Measurements from ENCODE around the gene AKT1.

AKT1 gene

DNA sequence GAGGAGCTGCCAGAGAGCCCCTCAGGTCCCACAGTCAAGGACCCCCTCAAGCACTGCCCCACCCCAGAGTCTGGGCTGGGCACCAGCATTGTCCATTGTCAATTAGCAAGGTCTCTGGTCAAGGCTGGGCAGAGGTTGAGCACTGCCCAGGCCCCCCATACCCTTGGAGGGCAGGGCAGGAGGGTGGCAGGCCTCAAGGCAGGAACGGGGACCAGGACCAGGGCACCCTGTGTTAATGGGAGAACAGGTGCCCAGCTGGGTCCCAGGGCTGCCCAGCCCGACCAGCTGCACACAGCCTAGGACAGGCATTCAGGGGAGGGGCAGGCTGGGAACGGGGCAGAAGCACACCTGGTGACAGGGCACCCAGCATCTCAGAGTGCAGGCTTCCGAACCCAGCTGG is 24.2 kb downstream of the AKT1 start:
- Histone ChIP-seq H3K9me3 (ENCODE audit: control insufficient read depth, insufficient read depth, low read length) (peaks cover 6% of the 10 kb centered on the region; the same call in 1 of the 2 replicates), H3K9ac (ENCODE audit: low read depth, low read length) (no peak overlapping the region), H3K36me3 (ENCODE audit: insufficient read depth, low read length) (peaks cover 3% of the 10 kb centered on the region), H3K4me1 (ENCODE audit: insufficient read depth, low read length) (peaks cover 5% of the 10 kb centered on the region; the same call in 1 of the 2 replicates)

DNA sequence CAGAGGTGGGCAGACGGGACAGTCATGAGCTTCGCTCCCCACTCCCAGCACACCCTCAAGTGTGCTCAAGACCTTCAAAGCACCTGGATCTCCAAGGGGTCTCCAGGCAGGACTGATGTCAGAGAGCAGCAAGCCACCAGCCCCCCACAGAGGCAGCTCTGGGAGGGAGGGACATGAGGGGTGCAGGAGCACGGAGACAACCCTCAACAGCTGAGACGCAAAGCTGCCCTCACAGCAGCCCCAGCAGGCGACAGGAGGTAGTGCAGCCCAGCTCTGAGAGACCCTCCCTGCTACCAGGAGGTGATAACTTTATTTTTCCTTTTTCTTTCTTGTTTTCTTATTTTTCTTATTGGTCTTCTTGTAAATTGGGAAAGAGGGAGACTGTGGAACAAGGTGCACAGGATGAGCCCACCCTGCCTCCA is 24.7 kb downstream of the AKT1 start:
- Histone ChIP-seq H3K36me3 (ENCODE audit: insufficient read depth, low read length) (peaks cover 3% of the 10 kb centered on the region), H3K9ac (ENCODE audit: low read depth, low read length) (no peak overlapping the region), H3K9me3 (ENCODE audit: control insufficient read depth, insufficient read depth, low read length) (peaks cover 6% of the 10 kb centered on the region; the same call in 1 of the 2 replicates), H3K4me1 (ENCODE audit: insufficient read depth, low read length) (peaks cover 5% of the 10 kb centered on the region; the same call in 1 of the 2 replicates)

DNA sequence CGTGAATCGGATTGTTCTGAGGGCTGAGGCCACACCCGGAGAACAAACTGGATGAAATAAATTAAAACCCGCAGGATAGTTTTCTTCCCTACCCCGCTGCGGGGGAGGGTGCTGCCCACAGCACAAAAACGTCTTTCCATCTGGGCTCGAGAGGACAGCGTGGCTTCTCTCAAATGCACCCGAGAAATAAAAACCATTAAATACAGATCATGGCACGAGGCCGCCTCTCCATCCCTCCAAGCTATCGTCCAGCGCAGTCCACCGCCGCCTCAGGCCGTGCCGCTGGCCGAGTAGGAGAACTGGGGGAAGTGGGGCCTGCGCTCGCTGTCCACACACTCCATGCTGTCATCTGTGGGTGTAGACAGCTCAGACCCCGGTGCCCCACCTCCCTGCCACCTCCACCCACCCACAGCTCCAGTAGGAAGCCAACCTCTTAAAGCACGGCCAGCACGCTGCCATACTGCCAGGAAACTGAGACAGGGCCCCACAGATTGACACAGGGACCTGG is 25.4 kb downstream of the AKT1 start:
- Histone ChIP-seq H3K9ac (ENCODE audit: low read depth, low read length) (no peak overlapping the region), H3K36me3 (ENCODE audit: insufficient read depth, low read length) (peaks cover 3% of the 10 kb centered on the region), H3K9me3 (ENCODE audit: control insufficient read depth, insufficient read depth, low read length) (peaks cover 6% of the 10 kb centered on the region; the same call in 1 of the 2 replicates), H3K4me1 (ENCODE audit: insufficient read depth, low read length) (peaks cover 5% of the 10 kb centered on the region; the same call in 1 of the 2 replicates)

DNA sequence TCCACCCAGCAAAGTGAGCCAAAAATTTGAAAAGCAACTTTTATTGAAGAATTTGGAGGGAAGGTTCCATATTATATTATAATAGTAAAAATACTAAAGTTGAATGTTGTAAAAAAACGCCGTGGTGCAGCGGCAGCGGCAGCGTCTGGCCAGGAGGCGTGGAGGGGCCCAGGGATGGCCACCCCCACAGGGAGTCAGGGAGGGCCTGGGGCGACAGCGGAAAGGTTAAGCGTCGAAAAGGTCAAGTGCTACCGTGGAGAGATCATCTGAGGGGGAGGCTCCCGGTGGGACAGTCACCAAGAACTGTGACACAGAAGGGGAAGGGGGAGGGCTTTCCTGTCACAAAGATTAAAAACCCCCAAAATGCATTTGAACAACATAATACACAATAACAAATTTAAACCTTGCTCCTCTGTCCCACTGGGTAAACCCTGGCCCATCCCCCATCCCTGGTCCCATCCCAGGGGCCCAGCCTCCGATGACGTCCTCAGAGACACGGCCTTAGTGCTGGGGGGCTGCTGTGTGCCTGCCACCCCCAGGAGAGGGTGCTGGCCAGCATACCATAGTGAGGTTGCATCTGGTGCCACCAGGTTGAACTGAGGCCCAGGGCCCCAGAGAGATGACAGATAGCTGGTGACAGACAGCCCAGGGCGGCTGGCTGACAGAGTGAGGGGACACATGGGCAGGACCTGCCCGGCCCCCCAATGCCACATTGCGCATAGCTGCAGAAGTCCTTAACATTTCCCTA is 26.1 kb downstream of the AKT1 start:
- no peak overlapping the region for H3K9ac ChIP-seq (ENCODE audit: low read depth, low read length)
- H3K9me3 ChIP-seq (ENCODE audit: control insufficient read depth, insufficient read depth, low read length), result peaks cover 6% of the 10 kb centered on the region; the same call in 1 of the 2 replicates
- H3K4me1 ChIP-seq (ENCODE audit: insufficient read depth, low read length), result peaks cover 5% of the 10 kb centered on the region; the same call in 1 of the 2 replicates
- H3K36me3 ChIP-seq (ENCODE audit: insufficient read depth, low read length), result peaks cover 3% of the 10 kb centered on the region

DNA sequence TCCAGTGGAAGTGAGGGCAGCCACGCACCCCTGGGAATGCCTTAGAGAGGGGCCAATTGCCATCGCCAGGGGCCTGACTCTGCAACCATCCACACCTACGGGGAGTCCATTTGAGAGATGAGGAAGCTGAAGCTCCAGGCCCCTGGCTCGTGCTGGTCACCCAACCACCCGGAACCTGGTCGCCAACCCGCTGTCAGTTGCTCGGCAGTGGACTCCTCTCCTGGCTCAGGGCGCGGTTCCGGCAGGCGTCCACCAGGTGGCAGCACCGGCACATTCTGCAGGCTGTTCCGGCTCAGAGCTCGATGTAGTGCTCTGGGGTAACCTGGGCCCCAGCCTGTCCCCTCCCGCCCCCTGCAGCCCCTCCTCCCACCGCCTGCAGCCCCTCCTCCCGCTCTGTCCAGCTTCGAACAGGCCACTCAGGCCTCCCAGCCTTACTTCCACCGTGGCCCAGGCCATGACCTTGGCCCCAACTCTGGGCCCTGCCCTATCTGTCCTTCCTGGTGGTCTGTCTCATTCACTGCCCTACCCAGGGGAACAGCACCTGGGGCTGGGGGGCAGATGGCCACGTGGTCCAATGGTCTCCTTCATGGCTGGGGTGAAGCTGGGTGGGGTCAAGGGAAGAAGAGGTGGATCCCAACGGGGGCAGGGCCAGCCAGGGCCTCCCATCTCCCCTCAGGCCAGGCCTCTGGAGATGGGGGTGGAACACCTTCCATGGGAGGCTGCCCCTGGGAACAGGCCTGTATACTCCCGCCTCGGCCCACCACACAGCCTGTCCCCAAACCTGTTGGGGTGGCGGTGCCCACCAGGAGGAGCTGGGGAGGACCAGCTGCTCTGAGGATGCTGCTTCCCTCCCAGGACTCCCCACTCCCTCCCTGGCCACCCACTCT is 26.9 kb downstream of the AKT1 start:
- peak overlapping the region; percentile 28 for H3K9ac ChIP-seq (ENCODE audit: low read depth, low read length)
- peaks cover 5% of the 10 kb centered on the region; the same call in 1 of the 2 replicates for H3K4me1 ChIP-seq (ENCODE audit: insufficient read depth, low read length)

DNA sequence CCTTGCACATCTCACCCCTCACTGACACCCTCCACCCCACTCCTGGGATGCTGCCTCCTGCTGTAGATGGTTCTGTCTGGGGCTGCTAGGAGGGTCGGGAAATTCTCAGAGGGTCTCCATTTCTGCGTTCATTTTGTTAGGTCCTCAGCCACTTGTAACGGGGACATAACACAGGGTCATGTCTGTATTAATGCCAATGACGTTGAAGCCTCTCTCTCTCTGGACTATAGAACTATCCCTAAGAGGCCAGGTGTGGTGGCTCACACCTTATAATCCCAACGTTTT is 28.0 kb downstream of the AKT1 start:
- H3K9ac ChIP-seq (ENCODE audit: low read depth, low read length), result no peak overlapping the region
- peaks cover 3% of the 10 kb centered on the region for H3K36me3 ChIP-seq (ENCODE audit: insufficient read depth, low read length)
- H3K4me1 ChIP-seq (ENCODE audit: insufficient read depth, low read length), result peaks cover 5% of the 10 kb centered on the region; the same call in 1 of the 2 replicates
- H3K9me3 ChIP-seq (ENCODE audit: control insufficient read depth, insufficient read depth, low read length), result peaks cover 6% of the 10 kb centered on the region; the same call in 1 of the 2 replicates

More for the DNA sequence above, 26.9 kb downstream of the AKT1 start:
- peaks cover 3% of the 10 kb centered on the region for H3K36me3 ChIP-seq (ENCODE audit: insufficient read depth, low read length)
- peaks cover 6% of the 10 kb centered on the region; the same call in 1 of the 2 replicates for H3K9me3 ChIP-seq (ENCODE audit: control insufficient read depth, insufficient read depth, low read length)

DNA sequence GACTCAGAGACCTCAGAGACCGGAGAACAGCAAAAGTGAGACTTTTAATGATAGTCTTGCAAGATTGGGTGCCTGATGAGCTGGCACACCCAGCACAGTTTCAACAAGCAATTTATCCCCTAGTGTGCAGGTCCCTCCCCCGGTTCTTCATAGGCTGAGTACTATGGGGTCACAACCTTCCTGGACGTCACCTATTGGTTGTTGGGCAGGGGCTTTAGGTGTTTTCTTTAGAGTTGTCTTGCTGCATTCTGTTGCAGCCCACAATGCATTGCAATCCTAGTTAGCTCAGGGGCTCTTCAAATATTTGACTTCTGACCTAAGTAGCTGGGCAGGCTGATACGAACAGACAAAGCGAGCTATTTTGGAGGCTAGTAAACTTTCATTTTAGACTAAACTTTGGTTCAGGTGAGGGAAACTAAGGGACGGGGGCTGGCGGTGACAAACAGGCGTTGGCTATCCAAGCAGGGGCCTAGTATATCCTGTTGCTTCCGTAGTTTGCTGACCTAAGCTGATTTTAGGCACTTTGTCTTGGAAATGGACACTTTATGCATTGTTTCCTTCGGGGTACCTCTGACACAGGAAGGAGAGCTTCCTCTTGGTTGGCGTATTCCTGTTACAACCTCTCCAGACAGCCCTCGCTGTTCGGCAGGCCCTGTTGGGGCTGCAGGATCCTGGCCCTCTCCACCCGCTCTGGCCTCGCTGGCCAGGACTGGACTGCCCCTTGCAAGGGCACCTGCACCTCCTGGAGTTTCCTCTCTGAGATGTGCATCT is 28.5 kb downstream of the AKT1 start:
- peaks cover 5% of the 10 kb centered on the region; the same call in 1 of the 2 replicates for H3K4me1 ChIP-seq (ENCODE audit: insufficient read depth, low read length)
- peak overlapping the region; percentile 3; the same call in 1 of the 2 replicates for H3K9ac ChIP-seq (ENCODE audit: low read depth, low read length)
- peaks cover 3% of the 10 kb centered on the region for H3K36me3 ChIP-seq (ENCODE audit: insufficient read depth, low read length)
- peaks cover 6% of the 10 kb centered on the region; the same call in 1 of the 2 replicates for H3K9me3 ChIP-seq (ENCODE audit: control insufficient read depth, insufficient read depth, low read length)

DNA sequence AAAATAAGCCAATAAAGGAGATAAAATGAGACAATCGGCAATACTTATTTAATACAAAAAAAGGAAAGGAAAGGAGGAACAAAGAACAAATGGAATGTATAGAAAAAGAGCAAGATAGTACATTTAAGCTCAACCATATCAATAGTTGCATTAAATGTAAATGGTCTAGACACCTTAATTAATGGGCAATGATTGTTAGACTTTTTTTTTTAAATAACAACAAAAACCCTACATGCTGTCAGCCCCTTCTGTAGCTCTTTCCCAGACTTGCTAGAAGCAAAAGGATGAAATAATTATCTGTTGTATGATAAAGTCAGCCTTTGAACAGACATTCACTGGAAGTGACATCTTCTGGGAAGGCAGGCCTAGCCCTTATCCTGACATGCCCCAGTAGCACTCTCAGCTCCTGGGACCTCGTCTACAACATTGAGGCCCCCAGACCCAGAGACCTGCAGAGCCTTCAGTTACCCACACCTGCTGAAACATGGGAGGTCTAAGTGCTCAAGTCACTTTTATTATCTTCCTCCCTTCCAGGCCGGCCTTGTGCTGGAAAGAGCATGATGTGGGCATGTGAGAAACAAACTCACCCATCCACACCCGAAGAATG is 29.2 kb downstream of the AKT1 start:
- H3K36me3 ChIP-seq (ENCODE audit: insufficient read depth, low read length), result no peaks in the 10 kb centered on the region; the same call in none of the 2 replicates
- peak overlapping the region; percentile 3 for H3K9ac ChIP-seq (ENCODE audit: low read depth, low read length)
- H3K4me1 ChIP-seq (ENCODE audit: insufficient read depth, low read length), result peaks cover 6% of the 10 kb centered on the region; the same call in 1 of the 2 replicates
- peaks cover 5% of the 10 kb centered on the region; the same call in 1 of the 2 replicates for H3K9me3 ChIP-seq (ENCODE audit: control insufficient read depth, insufficient read depth, low read length)

DNA sequence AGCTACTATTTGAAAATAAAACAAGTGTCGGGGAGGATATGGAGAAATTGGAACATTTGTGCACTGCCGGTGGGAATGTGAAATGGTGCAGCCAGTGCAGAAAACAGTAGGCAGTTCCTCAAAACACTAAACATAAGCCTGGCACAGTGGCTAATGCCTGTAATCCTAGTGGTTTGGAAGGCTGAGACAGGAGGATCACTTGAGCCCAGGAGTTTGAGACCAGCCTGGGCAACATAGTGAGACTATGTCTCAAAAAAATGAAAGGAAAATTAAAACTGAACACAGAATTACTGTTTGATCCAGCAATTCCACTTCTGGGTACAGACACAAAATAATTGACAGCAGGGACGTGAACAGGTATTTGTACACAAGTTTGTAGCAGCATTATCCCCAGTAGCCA is 30.0 kb downstream of the AKT1 start:
- Histone ChIP-seq H3K4me1 (ENCODE audit: insufficient read depth, low read length) (peaks cover 13% of the 10 kb centered on the region), H3K9me3 (ENCODE audit: control insufficient read depth, insufficient read depth, low read length) (no peaks in the 10 kb centered on the region), H3K36me3 (ENCODE audit: insufficient read depth, low read length) (no peaks in the 10 kb centered on the region; the same call in 1 of the 2 replicates), H3K9ac (ENCODE audit: low read depth, low read length) (no peak overlapping the region)

DNA sequence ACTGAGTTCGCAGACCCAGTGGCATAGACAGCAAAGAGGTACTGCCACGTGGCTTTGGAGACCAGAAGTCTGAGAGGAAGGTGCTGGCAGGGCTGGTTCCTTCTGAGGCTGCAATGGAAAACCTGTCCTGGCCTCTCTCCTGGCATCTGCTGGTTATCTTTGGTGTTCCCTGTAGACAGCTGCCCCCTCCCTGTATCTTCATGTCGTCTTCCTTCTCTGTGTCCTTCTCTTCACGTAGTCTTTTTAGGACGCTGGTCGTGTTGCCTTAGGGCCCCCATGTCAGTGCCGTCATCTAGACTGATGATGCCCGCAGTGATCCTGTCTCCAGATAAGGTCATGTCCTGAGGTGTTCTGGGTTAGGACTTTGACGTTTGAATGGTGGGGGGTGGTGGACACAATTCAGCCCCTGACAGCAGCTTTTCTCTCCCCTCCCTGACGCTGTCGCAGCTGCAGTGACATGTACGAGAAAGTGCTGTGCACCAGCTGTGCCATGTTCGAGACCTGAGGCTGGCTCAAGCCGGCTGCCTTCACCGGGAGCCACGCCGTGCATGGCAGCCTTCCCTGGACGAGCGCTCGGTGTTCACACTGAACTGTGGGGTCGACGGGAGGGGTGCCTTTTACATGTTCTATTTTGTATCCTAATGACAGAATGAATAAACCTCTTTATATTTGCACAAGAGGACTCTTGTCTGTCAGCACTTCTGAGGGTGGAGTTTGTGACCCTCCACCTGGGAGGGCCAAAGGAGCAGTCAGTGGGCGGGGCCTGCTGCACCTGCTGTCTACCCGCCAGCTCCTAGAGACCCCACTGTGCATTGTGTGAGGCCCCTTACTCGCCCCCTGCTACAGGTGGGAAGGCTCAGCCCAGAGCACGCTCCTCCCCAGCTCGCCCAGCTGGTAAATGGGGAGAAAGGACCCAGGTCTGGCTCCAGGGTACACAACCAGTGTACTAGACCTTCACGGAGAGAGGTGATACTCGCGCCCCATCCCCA is 36.3 kb downstream of the AKT1 start:
- H3K9me3 ChIP-seq (ENCODE audit: control insufficient read depth, insufficient read depth, low read length), result no peaks in the 10 kb centered on the region
- peaks cover 10% of the 10 kb centered on the region for H3K4me1 ChIP-seq (ENCODE audit: insufficient read depth, low read length)
- H3K9ac ChIP-seq (ENCODE audit: low read depth, low read length), result no peak overlapping the region
- H3K36me3 ChIP-seq (ENCODE audit: insufficient read depth, low read length), result no peaks in the 10 kb centered on the region; the same call in 1 of the 2 replicates

DNA sequence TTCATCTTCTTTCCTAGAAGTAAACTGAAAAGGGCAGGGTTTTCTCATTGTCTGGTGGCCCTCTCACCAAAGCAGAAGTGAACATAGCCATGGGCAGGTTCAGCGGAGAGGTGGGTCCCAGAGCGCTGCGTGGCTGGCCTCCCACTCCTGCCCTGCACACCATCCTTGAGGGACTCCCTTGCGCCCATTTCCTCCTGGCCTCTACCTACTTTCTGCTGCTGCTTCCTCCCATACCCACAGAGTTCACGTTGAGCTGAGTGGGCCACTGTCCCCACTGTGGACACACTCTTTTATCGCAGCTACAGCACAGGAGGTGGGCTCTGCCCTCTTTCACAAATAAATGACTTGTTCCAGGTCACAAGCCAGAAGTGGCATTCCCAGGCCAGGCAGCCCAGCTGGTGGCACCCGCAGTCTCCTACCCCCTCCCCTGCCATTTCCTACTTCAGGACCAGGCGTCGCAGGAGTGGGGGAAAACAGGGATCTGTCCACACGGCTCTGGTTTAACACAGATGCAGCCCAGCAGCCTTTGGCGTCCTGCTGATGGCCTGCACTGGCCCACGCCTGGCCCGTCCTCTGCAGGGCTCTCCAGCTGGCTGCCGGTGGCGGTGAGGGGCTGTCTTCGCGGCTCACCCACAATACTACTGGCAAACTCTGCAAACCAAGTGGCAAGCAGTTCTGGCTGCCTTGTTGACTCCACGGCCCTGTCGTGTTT is 37.7 kb downstream of the AKT1 start:
- Histone ChIP-seq H3K36me3 (ENCODE audit: insufficient read depth, low read length) (no peaks in the 10 kb centered on the region; the same call in 1 of the 2 replicates), H3K9ac (ENCODE audit: low read depth, low read length) (no peak overlapping the region), H3K9me3 (ENCODE audit: control insufficient read depth, insufficient read depth, low read length) (no peaks in the 10 kb centered on the region), H3K4me1 (ENCODE audit: insufficient read depth, low read length) (peaks cover 12% of the 10 kb centered on the region)

DNA sequence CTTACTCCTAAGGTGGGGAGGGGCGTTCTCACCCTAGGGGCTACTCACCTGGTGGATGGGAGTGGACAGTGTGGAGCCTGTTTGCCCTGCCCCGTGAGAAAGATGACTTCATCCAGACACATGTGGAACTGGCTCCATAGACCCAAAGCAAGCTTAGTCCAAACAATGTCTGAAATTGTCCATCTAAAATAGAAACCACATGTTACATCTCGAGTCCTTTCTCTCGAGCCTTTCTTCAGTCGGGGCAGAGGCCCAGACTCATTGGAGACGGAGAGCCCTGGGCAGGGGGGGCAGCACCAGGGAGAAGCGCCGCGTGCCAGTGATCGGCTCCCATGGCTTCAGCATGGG is 38.3 kb downstream of the AKT1 start:
- peaks cover 12% of the 10 kb centered on the region for H3K4me1 ChIP-seq (ENCODE audit: insufficient read depth, low read length)
- no peak overlapping the region for H3K9ac ChIP-seq (ENCODE audit: low read depth, low read length)
- H3K36me3 ChIP-seq (ENCODE audit: insufficient read depth, low read length), result no peaks in the 10 kb centered on the region; the same call in 1 of the 2 replicates
- H3K9me3 ChIP-seq (ENCODE audit: control insufficient read depth, insufficient read depth, low read length), result no peaks in the 10 kb centered on the region

All from ES-I3 (cell line).